ENCODE data around the gene DDX25.

Gene DDX25

DNA sequence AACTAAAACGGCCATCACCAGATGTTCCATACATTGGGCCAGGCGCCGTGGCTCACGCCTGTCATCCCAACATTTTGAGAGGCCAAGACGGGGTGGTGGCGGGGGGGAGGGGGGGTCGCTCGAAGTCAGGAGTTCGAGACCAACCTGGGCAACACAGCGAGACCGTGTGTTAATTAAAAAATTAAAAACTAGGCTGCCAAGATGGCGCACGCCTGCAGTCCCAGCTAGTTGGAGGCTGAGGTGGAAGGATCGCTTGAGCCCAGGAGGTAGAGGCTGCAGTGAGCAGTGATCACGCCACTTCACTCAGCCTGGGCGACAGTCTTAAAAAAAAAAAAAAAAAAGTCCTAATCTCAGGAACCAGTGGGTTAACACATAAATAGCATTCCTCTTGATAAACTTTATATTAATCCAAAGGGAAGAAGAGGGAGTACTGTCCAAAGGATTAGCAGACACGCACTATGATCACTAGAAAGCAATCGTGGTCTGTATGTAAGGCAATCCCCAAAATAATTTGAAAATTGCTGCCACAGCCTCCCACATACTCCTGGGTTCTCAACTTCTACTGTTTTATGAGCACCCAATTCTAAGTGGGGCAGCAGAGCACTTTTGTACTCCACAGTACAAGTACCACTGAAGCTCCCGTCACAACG, 1.9 kb upstream of the DDX25 start:
- Histone ChIP-seq H3K9me3 (ENCODE audit: control insufficient read depth, insufficient read depth, low read length) (no peaks in the 10 kb centered on the region), H4K20me1 (ENCODE audit: control insufficient read depth, insufficient read depth, low read depth, low read length) (no peaks in the 10 kb centered on the region; the same call in 1 of the 2 replicates), H3K27me3 (ENCODE audit: control insufficient read depth, low read length) (no peaks in the 10 kb centered on the region), H3K36me3 (ENCODE audit: control insufficient read depth, low read length) (peaks cover 31% of the 10 kb centered on the region), H3K79me2 (ENCODE audit: control insufficient read depth, low read length) (peaks cover 46% of the 10 kb centered on the region), H3K4me1 (ENCODE audit: control insufficient read depth, low read length) (peaks cover 13% of the 10 kb centered on the region), H3K9me2 (replicated peaks; ENCODE audit: control insufficient read depth, low read length) (no peaks in the 10 kb centered on the region), H3K27ac (ENCODE audit: low read depth, low read length) (no peak overlapping the region), H3F3A (ENCODE audit: control insufficient read depth, insufficient read depth) (no peaks in the 10 kb centered on the region), H3K4me3 (ENCODE audit: low read length) (peak overlapping the region; percentile 94), H3K4me2 (ENCODE audit: low read length) (peak overlapping the region; percentile 73)
- TF ChIP-seq EZH2phosphoT487 (IDR thresholded peaks at IDR 0.05; ENCODE audit: borderline replicate concordance, low read length), result no peak
- TF ChIP-seq, protein P1, sequence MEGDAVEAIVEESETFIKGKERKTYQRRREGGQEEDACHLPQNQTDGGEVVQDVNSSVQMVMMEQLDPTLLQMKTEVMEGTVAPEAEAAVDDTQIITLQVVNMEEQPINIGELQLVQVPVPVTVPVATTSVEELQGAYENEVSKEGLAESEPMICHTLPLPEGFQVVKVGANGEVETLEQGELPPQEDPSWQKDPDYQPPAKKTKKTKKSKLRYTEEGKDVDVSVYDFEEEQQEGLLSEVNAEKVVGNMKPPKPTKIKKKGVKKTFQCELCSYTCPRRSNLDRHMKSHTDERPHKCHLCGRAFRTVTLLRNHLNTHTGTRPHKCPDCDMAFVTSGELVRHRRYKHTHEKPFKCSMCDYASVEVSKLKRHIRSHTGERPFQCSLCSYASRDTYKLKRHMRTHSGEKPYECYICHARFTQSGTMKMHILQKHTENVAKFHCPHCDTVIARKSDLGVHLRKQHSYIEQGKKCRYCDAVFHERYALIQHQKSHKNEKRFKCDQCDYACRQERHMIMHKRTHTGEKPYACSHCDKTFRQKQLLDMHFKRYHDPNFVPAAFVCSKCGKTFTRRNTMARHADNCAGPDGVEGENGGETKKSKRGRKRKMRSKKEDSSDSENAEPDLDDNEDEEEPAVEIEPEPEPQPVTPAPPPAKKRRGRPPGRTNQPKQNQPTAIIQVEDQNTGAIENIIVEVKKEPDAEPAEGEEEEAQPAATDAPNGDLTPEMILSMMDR (IDR thresholded peaks at IDR 0.05; ENCODE audit: low read depth, low read length, poor library complexity, severe bottlenecking), result no peak

DNA sequence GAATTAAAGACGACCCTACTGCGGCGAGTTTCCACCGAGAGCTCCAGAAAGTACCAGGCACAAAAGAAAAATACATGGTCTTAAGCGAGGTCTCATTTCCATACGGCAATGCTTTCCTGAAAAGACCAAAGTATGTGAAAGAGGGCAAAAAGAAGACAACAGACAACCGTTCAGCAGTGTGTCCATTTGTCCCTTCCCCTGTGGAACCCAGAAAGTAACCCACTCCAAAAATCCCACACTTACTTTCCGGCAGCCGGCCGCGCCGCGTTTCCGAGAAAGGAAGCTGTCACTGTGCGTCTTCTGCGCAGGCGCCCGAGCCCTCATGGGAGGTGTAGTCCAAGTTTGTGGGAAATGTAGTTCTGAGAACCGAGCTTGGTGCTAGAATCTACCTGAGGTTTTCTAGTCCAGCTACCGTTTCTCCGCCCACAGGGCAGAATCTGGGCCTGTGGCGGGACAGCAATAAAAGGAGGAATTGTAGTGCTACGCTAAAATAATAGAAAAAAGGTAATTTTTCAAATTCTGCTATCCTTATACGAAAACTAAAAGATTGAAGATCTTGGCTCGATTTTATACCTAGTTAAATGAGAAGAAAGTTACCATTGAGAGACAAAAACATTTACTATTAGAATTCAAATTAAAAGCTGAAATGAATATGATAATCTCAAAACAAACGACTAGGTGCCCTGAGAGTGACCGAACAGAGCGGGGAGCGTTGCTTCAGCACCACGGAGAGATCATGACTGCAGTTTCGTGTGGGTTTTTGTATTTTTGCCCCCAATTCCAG, 1.2 kb upstream of the DDX25 start, which contains the start of gene PUS3:
PUS3 (minus strand) TSS at position 280 of the 784 bp plus-strand sequence. CDS start 6,922 bp downstream, outside the sequence.
- H3K4me2 ChIP-seq (ENCODE audit: low read length), result peak within 1 kb of the TSS; percentile 73
- H3K27ac ChIP-seq (ENCODE audit: low read depth, low read length), result no peak within 1 kb of the TSS
- H3K79me2 ChIP-seq (ENCODE audit: control insufficient read depth, low read length), result peaks cover 40% of the 10 kb centered on the region
- H3K36me3 ChIP-seq (ENCODE audit: control insufficient read depth, low read length), result peaks cover 26% of the 10 kb centered on the region
- no peaks in the 10 kb centered on the region for H3K9me2 ChIP-seq (replicated peaks; ENCODE audit: control insufficient read depth, low read length)
- no peaks in the 10 kb centered on the region for H3K9me3 ChIP-seq (ENCODE audit: control insufficient read depth, insufficient read depth, low read length)
- no peaks in the 10 kb centered on the region; the same call in 1 of the 2 replicates for H4K20me1 ChIP-seq (ENCODE audit: control insufficient read depth, insufficient read depth, low read depth, low read length)
- no peak for TF ChIP-seq EZH2phosphoT487 (IDR thresholded peaks at IDR 0.05; ENCODE audit: borderline replicate concordance, low read length)
- TF ChIP-seq, protein P1 (IDR thresholded peaks at IDR 0.05; ENCODE audit: low read depth, low read length, poor library complexity, severe bottlenecking), result no peak
- H3F3A ChIP-seq (ENCODE audit: control insufficient read depth, insufficient read depth), result no peaks in the 10 kb centered on the region
- H3K4me1 ChIP-seq (ENCODE audit: control insufficient read depth, low read length), result peaks cover 13% of the 10 kb centered on the region
- H3K27me3 ChIP-seq (ENCODE audit: control insufficient read depth, low read length), result no peaks in the 10 kb centered on the region
- peak within 1 kb of the TSS; percentile 94 for H3K4me3 ChIP-seq (ENCODE audit: low read length)

DNA sequence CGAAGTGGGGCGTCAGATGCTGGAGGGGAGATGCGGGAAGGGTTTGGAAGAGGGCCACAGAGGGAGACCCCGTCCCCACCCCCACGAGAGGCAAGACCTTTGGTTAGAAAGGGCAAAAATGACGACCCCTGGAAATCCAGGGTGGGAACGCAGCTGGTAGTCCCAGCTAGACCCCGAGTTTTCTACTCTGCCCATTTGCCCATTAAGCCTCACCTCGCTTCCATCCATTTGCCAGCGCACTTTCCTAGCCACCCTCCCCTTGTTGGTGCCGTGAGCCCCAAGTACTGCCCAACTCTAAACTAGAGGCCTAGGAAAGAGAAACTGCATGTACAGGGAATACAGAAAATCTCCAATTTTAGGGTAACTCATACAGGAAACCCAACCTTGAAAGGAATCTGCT, 370 bp downstream of the DDX25 start:
- peaks cover 28% of the 10 kb centered on the region for H3K79me2 ChIP-seq (ENCODE audit: control insufficient read depth, low read length)
- H3K9me2 ChIP-seq (replicated peaks; ENCODE audit: control insufficient read depth, low read length), result no peaks in the 10 kb centered on the region
- H3K27ac ChIP-seq (ENCODE audit: low read depth, low read length), result no peak overlapping the region
- H3F3A ChIP-seq (ENCODE audit: control insufficient read depth, insufficient read depth), result no peaks in the 10 kb centered on the region
- H3K4me3 ChIP-seq (ENCODE audit: low read length), result no peak overlapping the region
- peaks cover 13% of the 10 kb centered on the region for H3K4me1 ChIP-seq (ENCODE audit: control insufficient read depth, low read length)
- no peaks in the 10 kb centered on the region; the same call in 1 of the 2 replicates for H4K20me1 ChIP-seq (ENCODE audit: control insufficient read depth, insufficient read depth, low read depth, low read length)
- no peak for TF ChIP-seq EZH2phosphoT487 (IDR thresholded peaks at IDR 0.05; ENCODE audit: borderline replicate concordance, low read length)
- TF ChIP-seq, protein P1 (IDR thresholded peaks at IDR 0.05; ENCODE audit: low read depth, low read length, poor library complexity, severe bottlenecking), result no peak
- peaks cover 5% of the 10 kb centered on the region; the same call in 1 of the 2 replicates for H3K27me3 ChIP-seq (ENCODE audit: control insufficient read depth, low read length)
- H3K9me3 ChIP-seq (ENCODE audit: control insufficient read depth, insufficient read depth, low read length), result no peaks in the 10 kb centered on the region
- H3K4me2 ChIP-seq (ENCODE audit: low read length), result no peak overlapping the region
- peaks cover 18% of the 10 kb centered on the region for H3K36me3 ChIP-seq (ENCODE audit: control insufficient read depth, low read length)
